ENCODE results near the gene PLIN4.
"Not testable (repeated sequence)": the region's sequence is repeated elsewhere in the genome, so short reads cannot be mapped to it uniquely, and the experiment has no call there.

DNA sequence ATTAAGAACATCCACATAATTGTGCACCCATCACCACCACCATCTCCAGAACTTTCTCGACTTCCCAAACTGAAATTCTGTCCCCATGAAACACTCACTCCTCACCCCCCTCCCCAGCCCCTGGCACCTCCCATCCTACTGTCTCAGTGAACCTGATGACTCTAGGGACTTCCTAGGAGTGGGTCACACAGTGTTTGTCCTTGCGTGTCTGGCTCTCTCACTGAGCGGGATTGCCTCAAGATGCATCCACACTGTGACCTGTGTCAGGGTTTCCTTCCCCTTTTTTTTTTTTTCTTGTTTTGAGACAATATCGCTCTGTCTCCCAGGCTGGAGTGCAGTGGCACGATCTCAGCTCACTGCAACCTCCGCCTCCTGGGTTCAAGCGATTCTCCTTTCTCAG lies 43.8 kb upstream of the PLIN4 start:
- TF ChIP-seq, protein P1, sequence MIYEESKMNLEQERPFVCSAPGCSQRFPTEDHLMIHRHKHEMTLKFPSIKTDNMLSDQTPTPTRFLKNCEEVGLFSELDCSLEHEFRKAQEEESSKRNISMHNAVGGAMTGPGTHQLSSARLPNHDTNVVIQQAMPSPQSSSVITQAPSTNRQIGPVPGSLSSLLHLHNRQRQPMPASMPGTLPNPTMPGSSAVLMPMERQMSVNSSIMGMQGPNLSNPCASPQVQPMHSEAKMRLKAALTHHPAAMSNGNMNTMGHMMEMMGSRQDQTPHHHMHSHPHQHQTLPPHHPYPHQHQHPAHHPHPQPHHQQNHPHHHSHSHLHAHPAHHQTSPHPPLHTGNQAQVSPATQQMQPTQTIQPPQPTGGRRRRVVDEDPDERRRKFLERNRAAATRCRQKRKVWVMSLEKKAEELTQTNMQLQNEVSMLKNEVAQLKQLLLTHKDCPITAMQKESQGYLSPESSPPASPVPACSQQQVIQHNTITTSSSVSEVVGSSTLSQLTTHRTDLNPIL (CRISPR knock-in tag; IDR thresholded peaks at IDR 0.05; ENCODE audit: low read depth), result not testable (repeated sequence)
- not testable (repeated sequence) for TF ChIP-seq ZC3H10 (CRISPR knock-in tag; IDR thresholded peaks at IDR 0.05); RARB (CRISPR knock-in tag; IDR thresholded peaks at IDR 0.05); GLIS3 (CRISPR knock-in tag; IDR thresholded peaks at IDR 0.05); ZNF8 (CRISPR knock-in tag; IDR thresholded peaks at IDR 0.05); ISL1 (CRISPR knock-in tag; IDR thresholded peaks at IDR 0.05); BACH2 (CRISPR knock-in tag; IDR thresholded peaks at IDR 0.05; ENCODE audit: borderline replicate concordance)
- TF ChIP-seq, protein P2, sequence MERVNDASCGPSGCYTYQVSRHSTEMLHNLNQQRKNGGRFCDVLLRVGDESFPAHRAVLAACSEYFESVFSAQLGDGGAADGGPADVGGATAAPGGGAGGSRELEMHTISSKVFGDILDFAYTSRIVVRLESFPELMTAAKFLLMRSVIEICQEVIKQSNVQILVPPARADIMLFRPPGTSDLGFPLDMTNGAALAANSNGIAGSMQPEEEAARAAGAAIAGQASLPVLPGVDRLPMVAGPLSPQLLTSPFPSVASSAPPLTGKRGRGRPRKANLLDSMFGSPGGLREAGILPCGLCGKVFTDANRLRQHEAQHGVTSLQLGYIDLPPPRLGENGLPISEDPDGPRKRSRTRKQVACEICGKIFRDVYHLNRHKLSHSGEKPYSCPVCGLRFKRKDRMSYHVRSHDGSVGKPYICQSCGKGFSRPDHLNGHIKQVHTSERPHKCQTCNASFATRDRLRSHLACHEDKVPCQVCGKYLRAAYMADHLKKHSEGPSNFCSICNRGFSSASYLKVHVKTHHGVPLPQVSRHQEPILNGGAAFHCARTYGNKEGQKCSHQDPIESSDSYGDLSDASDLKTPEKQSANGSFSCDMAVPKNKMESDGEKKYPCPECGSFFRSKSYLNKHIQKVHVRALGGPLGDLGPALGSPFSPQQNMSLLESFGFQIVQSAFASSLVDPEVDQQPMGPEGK (CRISPR knock-in tag; IDR thresholded peaks at IDR 0.05; ENCODE audit: borderline replicate concordance), result not testable (repeated sequence)
